A549 (cell line): ENCODE measurements around the gene RIC1. TPM values are rescaled to one million over a fixed set of nuclear protein-coding genes. Genes with fewer than 3 reads are reported as not detected.

Experiments
- ATAC-seq, 2 experiments: fragments of 200-7000 bp in 1 of 2; fragments of >200 bp in 1 of 2; cut with Nextera tagmentation in 1 of 2; cut with Tn5 transposase in 1 of 2; 3 replicates each; pipeline versions ENCODE4 v1.8.0 to v1.9.1; 2018 to 2020; ENCODE audit warnings: mild to moderate bottlenecking in 1 of 2, moderate library complexity in 1 of 2
- CTCF ChIA-PET: fragments of 300-600 bp; sonication (Branson Sonifier 250); formaldehyde crosslinking; extraction: SDS; loops from one replicate; lab custom pipeline; 2021; ENCODE audit warnings: antibody characterized with exemption, inconsistent platforms; lab: Yijun Ruan, JAX
- POLR2A ChIA-PET: fragments of 350-600 bp; formaldehyde crosslinking; extraction: SDS; loops from one replicate; lab custom pipeline; 2021; ENCODE audit warnings: antibody characterized with exemption, inconsistent platforms; lab: Yijun Ruan, JAX
- DNase-seq, 2 experiments: peaks; one replicate each; pipeline versions ENCODE4 v3.0.0 to v3.0.0-alpha.2; 2011 to 2016; ENCODE audit warnings: low read depth in 1 of 2, low spot score in 1 of 2
- FAIRE-seq: peaks from 2 replicates; lab custom pipeline; 2011; peaks lifted over from hg19 to GRCh38; lab: Jason Lieb, UNC
- H3K27ac ChIP-seq, 2 experiments: fragments of >200 bp; sonication (Bioruptor Twin); formaldehyde crosslinking; 3 replicates each; pipeline ENCODE4 v1.5.1; 2016 to 2017
- H3K4me1 ChIP-seq: fragments of >200 bp; sonication (Bioruptor Twin); formaldehyde crosslinking; 3 replicates; pipeline ENCODE4 v1.6.1; 2016
- H3K4me2 ChIP-seq: fragments of >200 bp; sonication (Bioruptor Twin); formaldehyde crosslinking; 3 replicates; pipeline ENCODE4 v1.6.1; 2016
- H3K4me3 ChIP-seq: fragments of >200 bp; sonication (Bioruptor Twin); formaldehyde crosslinking; 3 replicates; pipeline ENCODE4 v1.5.1; 2016
- H3K9me3 ChIP-seq: fragments of >200 bp; sonication (Bioruptor Twin); formaldehyde crosslinking; 3 replicates; pipeline ENCODE4 v1.6.1; 2016
- CEBPB ChIP-seq, 2 experiments: fragments of >200 bp in 1 of 2; sonication (Bioruptor Twin) in 1 of 2; formaldehyde crosslinking in 1 of 2; IDR thresholded peaks; 2 replicates each; pipeline ENCODE4 v1.6.1; 2012 to 2016
- CTCF ChIP-seq: fragments of >200 bp; sonication (Bioruptor Twin); formaldehyde crosslinking; IDR thresholded peaks from 3 replicates; pipeline ENCODE4 v1.5.1; 2016
- ELK1 ChIP-seq: fragments of 150-350 bp; IDR thresholded peaks from 2 replicates; pipeline ENCODE4 v1.6.1; 2014; ENCODE audit warnings: low read depth, mild to moderate bottlenecking, low read length
- EP300 ChIP-seq, 2 experiments: fragments of >200 bp; sonication (Bioruptor Twin); formaldehyde crosslinking; IDR thresholded peaks; 2 replicates in 1 of 2; 3 replicates in 1 of 2; pipeline ENCODE4 v1.6.1; 2016 to 2017
- ESRRA ChIP-seq: fragments of 150-350 bp; IDR thresholded peaks from 2 replicates; pipeline ENCODE4 v1.6.1; 2014; ENCODE audit warnings: mild to moderate bottlenecking, low read length, borderline replicate concordance
- FOSL2 ChIP-seq, 2 experiments: fragments of 450-650 bp in 1 of 2; fragments of >200 bp in 1 of 2; sonication (Bioruptor Twin) in 1 of 2; formaldehyde crosslinking; IDR thresholded peaks; 2 replicates each; pipeline versions ENCODE4 v1.5.0 to v1.6.1; 2016 to 2020; ENCODE audit warnings: mild to moderate bottlenecking in 1 of 2, moderate library complexity in 1 of 2
- FOXS1 ChIP-seq: fragments of 250-450 bp; sonication (Bioruptor Pico); IDR thresholded peaks from 2 replicates; pipeline ENCODE4 v1.5.0; 2020; ENCODE audit warnings: mild to moderate bottlenecking, moderate library complexity
- HEYL ChIP-seq: fragments of 250-450 bp; sonication (Bioruptor Pico); IDR thresholded peaks from 2 replicates; pipeline ENCODE4 v1.8.0; 2021; ENCODE audit warnings: mild to moderate bottlenecking, moderate library complexity
- HOXA7 ChIP-seq: fragments of 250-450 bp; sonication (Bioruptor Pico); IDR thresholded peaks from 2 replicates; pipeline ENCODE4 v1.5.0; 2020; ENCODE audit warnings: mild to moderate bottlenecking, moderate library complexity
- KDM5A ChIP-seq: fragments of 200-600 bp; sonication (generic); IDR thresholded peaks from 2 replicates; pipeline ENCODE4 v1.6.1; 2016; ENCODE audit warnings: antibody characterized with exemption, mild to moderate bottlenecking
- NPAS2 ChIP-seq: fragments of 250-450 bp; sonication (Bioruptor Pico); IDR thresholded peaks from 2 replicates; pipeline ENCODE4 v1.8.0; 2022; ENCODE audit warnings: mild to moderate bottlenecking, moderate library complexity, borderline replicate concordance
- NR3C1 ChIP-seq: fragments of >200 bp; sonication (Bioruptor Twin); formaldehyde crosslinking; IDR thresholded peaks from 3 replicates; pipeline ENCODE4 v1.6.1; 2017
- RAD21 ChIP-seq, 2 experiments: fragments of >200 bp in 1 of 2; sonication (Bioruptor Twin) in 1 of 2; formaldehyde crosslinking in 1 of 2; IDR thresholded peaks in 1 of 2; conservative IDR thresholded peaks in 1 of 2; 2 replicates in 1 of 2; 3 replicates in 1 of 2; pipeline ENCODE4 v1.6.1; 2012 to 2018; ENCODE audit warnings: inconsistent platforms in 1 of 2
- RCOR1 ChIP-seq: fragments of 150-350 bp; IDR thresholded peaks from 2 replicates; pipeline ENCODE4 v1.6.1; 2014; ENCODE audit warnings: antibody characterized with exemption, low read length, low read depth
- RFX5 ChIP-seq: fragments of 450-650 bp; IDR thresholded peaks from 2 replicates; pipeline ENCODE4 v1.7.1; 2014; ENCODE audit warnings: antibody characterized with exemption, mild to moderate bottlenecking, moderate library complexity
- SMC3 ChIP-seq: fragments of >200 bp; sonication (Bioruptor Twin); formaldehyde crosslinking; IDR thresholded peaks from 3 replicates; pipeline ENCODE4 v1.6.1; 2018; ENCODE audit warnings: inconsistent platforms
- SREBF2 ChIP-seq: fragments of 450-650 bp; IDR thresholded peaks from 2 replicates; pipeline ENCODE4 v1.6.1; 2014; ENCODE audit warnings: mild to moderate bottlenecking, moderate library complexity
- ZC3H11A ChIP-seq: fragments of 450-650 bp; IDR thresholded peaks from 2 replicates; pipeline ENCODE4 v1.6.1; 2014; ENCODE audit warnings: antibody characterized with exemption, mild to moderate bottlenecking
- WGBS: methylation state at CpG from one replicate; pipeline ENCODE4 v1.1.6; 2017; ENCODE audit errors: missing lambda C conversion rate; 5-methylcytosine and 5-hydroxymethylcytosine counted together
- polyA plus RNA-seq, 4 experiments: library from polyadenylated mRNA; depleted of rRNA in 3 of 4; stranded (reverse); fragments of >200 nt; fragmentation: RNase III in 1 of 4; extraction: RNeasy Plus Mini Kit Qiagen cat#74134 plus additional on column Dnase treatment in 1 of 4; gene quantifications; 2 replicates in 3 of 4; 3 replicates in 1 of 4; pipeline ENCODE4 v1.2.3, GENCODE V29; 2011 to 2017
- TF ChIP-seq, protein P1 (sequence below): IDR thresholded peaks from 2 replicates; pipeline ENCODE4 v1.6.1; 2012
- TF ChIP-seq, protein P2 (sequence below): fragments of 200-600 bp; sonication (generic); IDR thresholded peaks from 2 replicates; pipeline ENCODE4 v1.6.1; 2016; ENCODE audit warnings: antibody characterized with exemption, mild to moderate bottlenecking, moderate library complexity

The RIC1 gene
- polyA plus RNA-seq, 2 of the 4 experiments (the other 2 are of a cell fraction), result 10.7 to 26.8 TPM

DNA sequence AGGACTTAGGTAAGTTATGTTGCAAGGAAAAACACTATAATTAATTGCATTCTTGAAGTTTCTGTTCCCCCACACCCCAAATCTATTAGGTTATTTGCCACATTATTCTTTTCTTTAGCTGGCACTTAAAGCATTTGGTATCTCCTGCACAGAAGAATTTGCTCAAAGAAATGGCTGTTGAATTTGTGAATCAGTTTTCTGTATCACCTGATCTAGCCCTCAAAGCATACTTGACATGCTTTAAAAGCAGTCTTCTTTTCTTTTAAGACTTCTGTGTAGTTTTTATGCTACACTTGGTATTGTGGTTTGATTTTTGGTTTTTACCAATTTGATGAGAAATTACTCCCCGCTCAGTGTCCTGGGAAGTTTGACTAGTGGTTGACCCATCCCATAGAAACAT is 69.1 kb downstream of the RIC1 start:
- ChIA-PET CTCF (interaction anchor here (0.9 kb wide), 1 partner anchor 41 kb away, joined by 3 read pairs; no protein-coding TSS in a partner anchor), POLR2A (no interaction called here)
- Histone ChIP-seq H3K27ac (no peak overlapping the region), H3K9me3 (no peaks in the 10 kb centered on the region), H3K4me3 (no peak overlapping the region), H3K4me2 (no peak overlapping the region), H3K4me1 (peaks cover 6% of the 10 kb centered on the region; the same call in 1 of the 3 replicates)
- TF ChIP-seq ZC3H11A (no peak), RCOR1 (no peak), ESRRA (no peak), CEBPB (IDR thresholded peaks at IDR 0.05) (no peak), RAD21 (conservative IDR thresholded peaks at IDR 0.05 in 1 of 2, IDR thresholded peaks at IDR 0.05 in 1 of 2) (no peak), NPAS2 (CRISPR knock-in tag) (no peak), EP300 (IDR thresholded peaks at IDR 0.05) (no peak), RFX5 (no peak), CTCF (no peak), SREBF2 (no peak), HEYL (CRISPR knock-in tag) (no peak)
- TF ChIP-seq, protein P1, sequence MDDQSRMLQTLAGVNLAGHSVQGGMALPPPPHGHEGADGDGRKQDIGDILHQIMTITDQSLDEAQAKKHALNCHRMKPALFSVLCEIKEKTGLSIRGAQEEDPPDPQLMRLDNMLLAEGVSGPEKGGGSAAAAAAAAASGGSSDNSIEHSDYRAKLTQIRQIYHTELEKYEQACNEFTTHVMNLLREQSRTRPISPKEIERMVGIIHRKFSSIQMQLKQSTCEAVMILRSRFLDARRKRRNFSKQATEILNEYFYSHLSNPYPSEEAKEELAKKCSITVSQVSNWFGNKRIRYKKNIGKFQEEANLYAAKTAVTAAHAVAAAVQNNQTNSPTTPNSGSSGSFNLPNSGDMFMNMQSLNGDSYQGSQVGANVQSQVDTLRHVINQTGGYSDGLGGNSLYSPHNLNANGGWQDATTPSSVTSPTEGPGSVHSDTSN, result no peak
- ATAC-seq (no peak), FAIRE-seq (no peak), DNase-seq (no peak)
- WGBS, result 97% methylated on average over 1 of the region's 1 CpG

- peak; percentile 77 for FAIRE-seq
- TF ChIP-seq FOXS1 (CRISPR knock-in tag) (no peak), FOSL2 (IDR thresholded peaks at IDR 0.05) (no peak), FOSL2 (CRISPR knock-in tag; IDR thresholded peaks at IDR 0.05) (no peak), SMC3 (no peak), KDM5A (no peak), HOXA7 (CRISPR knock-in tag) (no peak), HEYL (CRISPR knock-in tag) (no peak), NR3C1 (no peak)
- TF ChIP-seq, all 56 proteins: peak for 0
- Histone ChIP-seq H3K4me3 (no peak overlapping the region), H3K9me3 (no peaks in the 10 kb centered on the region), H3K4me2 (no peak overlapping the region), H3K4me1 (peaks cover 6% of the 10 kb centered on the region; the same call in 1 of the 3 replicates), H3K27ac (no peak overlapping the region)
- WGBS, result 87% methylated on average over 7 of the region's 7 CpGs
- DNase-seq (no peak), ATAC-seq (no peak)
- ChIA-PET CTCF (interaction anchor here (0.6 to 1.3 kb wide), 3 partner anchors 12 to 34 kb away, joined by 3 read pairs; no protein-coding TSS in a partner anchor), POLR2A (interaction anchor here (0.6 kb wide), 1 partner anchor 17 kb away, joined by 4 read pairs; no protein-coding TSS in a partner anchor)
Measured at GRCh38 chr9:5698810-5699556, 70.1 kb downstream of the RIC1 start.

DNA sequence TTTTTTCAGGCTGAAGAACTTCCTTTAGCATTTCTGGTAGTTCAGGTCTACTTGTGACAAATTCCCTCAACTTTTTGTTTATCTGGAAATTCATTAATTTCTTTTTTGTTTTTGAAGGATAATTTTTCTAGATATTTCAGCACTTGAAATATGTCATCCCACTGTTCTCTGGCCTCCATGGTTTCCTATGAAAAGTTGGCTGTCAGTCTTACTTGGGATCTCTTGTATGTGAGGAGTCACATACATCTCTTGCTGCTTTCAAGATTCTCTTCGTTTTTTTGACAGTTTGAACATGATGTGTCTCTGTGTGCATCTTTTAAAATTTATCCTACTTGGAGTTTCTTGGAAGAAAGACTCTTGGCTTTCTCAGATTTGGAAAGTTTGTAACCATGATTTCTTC is 79.5 kb downstream of the RIC1 start:
- 37% methylated on average over 1 of the region's 1 CpG for WGBS
- ChIA-PET POLR2A (no interaction called here), CTCF (no interaction called here)
- DNase-seq, result peak in 1 of 2 experiments; percentile 31
- ATAC-seq, result no peak
- TF ChIP-seq, protein P2, sequence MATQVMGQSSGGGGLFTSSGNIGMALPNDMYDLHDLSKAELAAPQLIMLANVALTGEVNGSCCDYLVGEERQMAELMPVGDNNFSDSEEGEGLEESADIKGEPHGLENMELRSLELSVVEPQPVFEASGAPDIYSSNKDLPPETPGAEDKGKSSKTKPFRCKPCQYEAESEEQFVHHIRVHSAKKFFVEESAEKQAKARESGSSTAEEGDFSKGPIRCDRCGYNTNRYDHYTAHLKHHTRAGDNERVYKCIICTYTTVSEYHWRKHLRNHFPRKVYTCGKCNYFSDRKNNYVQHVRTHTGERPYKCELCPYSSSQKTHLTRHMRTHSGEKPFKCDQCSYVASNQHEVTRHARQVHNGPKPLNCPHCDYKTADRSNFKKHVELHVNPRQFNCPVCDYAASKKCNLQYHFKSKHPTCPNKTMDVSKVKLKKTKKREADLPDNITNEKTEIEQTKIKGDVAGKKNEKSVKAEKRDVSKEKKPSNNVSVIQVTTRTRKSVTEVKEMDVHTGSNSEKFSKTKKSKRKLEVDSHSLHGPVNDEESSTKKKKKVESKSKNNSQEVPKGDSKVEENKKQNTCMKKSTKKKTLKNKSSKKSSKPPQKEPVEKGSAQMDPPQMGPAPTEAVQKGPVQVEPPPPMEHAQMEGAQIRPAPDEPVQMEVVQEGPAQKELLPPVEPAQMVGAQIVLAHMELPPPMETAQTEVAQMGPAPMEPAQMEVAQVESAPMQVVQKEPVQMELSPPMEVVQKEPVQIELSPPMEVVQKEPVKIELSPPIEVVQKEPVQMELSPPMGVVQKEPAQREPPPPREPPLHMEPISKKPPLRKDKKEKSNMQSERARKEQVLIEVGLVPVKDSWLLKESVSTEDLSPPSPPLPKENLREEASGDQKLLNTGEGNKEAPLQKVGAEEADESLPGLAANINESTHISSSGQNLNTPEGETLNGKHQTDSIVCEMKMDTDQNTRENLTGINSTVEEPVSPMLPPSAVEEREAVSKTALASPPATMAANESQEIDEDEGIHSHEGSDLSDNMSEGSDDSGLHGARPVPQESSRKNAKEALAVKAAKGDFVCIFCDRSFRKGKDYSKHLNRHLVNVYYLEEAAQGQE, result no peak
- TF ChIP-seq ELK1 (no peak), CTCF (no peak)
- FAIRE-seq, result peak; percentile 23
- Histone ChIP-seq H3K27ac (no peak overlapping the region), H3K4me1 (peaks cover 10% of the 10 kb centered on the region; the same call in 2 of the 3 replicates), H3K9me3 (peaks cover 27% of the 10 kb centered on the region), H3K4me2 (no peak overlapping the region), H3K4me3 (no peak overlapping the region)
